ENCODE results near the gene ACTL8. TPM values are rescaled to one million over a fixed set of nuclear protein-coding genes. Genes with fewer than 3 reads are reported as not detected.
A peak's percentile ranks its signal among the peaks of the same experiment; 100 is the strongest.

Gene ACTL8
- not detected for total RNA-seq
- long read RNA-seq = 0 reads

DNA sequence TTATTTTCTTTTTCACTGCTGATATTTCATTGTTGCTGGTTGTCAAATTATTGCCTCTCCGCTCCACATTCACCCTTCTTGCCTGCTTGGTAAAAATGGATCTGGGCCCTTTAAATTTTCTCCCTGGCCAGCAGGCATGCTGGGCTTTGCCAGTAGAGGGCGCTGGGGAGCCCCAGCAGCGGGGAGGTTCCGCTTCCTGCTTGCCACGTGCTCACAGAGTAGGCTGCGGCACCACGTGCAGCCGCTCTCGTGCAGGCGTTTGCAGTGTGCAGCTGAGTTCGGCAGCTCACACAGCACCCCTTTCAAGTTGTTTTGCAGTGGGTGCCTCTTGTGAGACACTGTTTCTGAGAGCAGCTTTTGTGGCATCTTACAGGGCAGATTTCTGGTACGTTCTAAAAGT, at the start of gene ACTL8:
TSS of gene ACTL8 (plus strand) at position 214 of the 400 bp plus-strand sequence. CDS start 67,676 bp downstream, outside the sequence.
- ATAC-seq (no peak), DNase-seq (ENCODE audit: missing footprints) (no peak)
- intact Hi-C loops (cut with DNase I) = no loop called here

GRCh38 chr1:17706445-17706844, 48.7 kb upstream of the ACTL8 start:
- ATAC-seq (no peak), DNase-seq (ENCODE audit: missing footprints) (peak; percentile 7)
- intact Hi-C loops (cut with DNase I) = no loop called here

GRCh38 chr1:17709981-17710380, 45.2 kb upstream of the ACTL8 start:
- ATAC-seq = no peak
- DNase-seq (ENCODE audit: missing footprints) = no peak
- intact Hi-C loops (cut with DNase I) = no loop called here

GRCh38 chr1:17710889-17711576, 44.1 kb upstream of the ACTL8 start:
- ATAC-seq = no peak
- peak; percentile 11 for DNase-seq (ENCODE audit: missing footprints)
- intact Hi-C loops (cut with DNase I) = no loop called here

DNA sequence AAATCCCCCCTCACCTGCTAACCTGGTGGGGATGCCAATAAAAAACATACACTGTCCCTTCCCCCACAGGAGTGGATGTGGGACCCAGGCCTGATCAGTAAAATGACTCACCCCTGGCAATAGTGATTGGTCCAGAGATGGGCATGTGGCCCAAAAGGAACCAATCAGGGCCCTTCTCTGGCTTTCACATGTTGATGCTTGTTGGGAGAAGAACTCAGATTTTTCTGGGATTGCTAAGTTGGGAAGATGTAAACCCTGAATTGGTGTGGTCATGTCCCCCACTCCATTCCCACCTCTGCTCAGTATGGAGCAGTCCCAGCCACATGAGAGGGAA, 43.6 kb upstream of the ACTL8 start:
- ATAC-seq = no peak
- DNase-seq (ENCODE audit: missing footprints) = no peak
- intact Hi-C loops (cut with DNase I) = no loop called here

- no peak for ATAC-seq
- DNase-seq (ENCODE audit: missing footprints) = no peak
- intact Hi-C loops (cut with DNase I) = no loop called here
Measured at GRCh38 chr1:17711941-17712340, 43.2 kb upstream of the ACTL8 start.

- no peak for ATAC-seq
- DNase-seq (ENCODE audit: missing footprints) = no peak
- intact Hi-C loops (cut with DNase I) = no loop called here
Measured at GRCh38 chr1:17713993-17714392, 41.1 kb upstream of the ACTL8 start.

DNA sequence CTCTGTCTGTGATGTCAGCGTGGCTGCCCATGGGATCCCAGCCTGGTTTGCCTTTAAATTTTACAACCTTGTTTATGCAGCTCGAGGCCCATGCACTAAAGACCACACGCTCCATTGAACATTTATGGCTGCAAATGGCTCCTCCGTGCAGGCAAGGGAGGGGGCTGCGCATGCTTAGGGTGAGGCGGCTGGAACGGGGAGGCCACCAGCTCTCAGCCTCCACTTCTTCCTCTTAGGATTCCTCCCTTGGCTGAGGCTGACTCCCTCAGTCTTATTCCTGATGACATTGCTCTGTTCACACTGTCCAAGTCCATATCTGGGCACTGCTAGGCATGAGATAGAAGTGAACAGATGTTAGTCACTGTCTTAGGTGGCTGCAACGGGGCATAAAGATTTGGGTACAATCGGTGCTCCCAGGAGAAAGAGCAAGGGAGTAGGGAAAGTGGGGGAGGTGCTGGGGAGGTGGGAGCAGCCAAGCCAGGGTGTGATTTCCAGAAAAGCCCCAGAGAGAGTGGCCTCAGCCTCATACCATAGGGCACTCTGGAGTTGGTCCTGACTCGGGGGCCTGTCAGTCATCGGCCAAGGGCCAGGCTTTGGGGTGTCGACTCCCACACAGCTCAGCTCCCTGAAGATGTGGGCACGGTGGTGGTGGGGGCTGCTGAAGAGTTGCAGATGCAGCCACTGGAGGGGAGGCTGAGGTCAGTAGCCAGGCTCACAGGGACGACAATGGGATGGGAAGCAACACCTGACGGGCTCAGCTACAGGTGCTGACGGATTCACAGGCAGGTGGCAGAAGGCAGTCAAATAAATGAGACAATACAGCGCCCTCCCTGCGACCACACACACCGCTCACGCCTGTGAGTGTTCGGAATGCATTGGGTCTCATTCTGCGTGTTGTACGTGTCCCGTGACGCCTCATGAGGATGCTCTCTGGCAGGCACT, 37.3 kb upstream of the ACTL8 start:
- no peak for ATAC-seq
- intact Hi-C loops (cut with DNase I) = no loop called here
- no peak for DNase-seq (ENCODE audit: missing footprints)

DNA sequence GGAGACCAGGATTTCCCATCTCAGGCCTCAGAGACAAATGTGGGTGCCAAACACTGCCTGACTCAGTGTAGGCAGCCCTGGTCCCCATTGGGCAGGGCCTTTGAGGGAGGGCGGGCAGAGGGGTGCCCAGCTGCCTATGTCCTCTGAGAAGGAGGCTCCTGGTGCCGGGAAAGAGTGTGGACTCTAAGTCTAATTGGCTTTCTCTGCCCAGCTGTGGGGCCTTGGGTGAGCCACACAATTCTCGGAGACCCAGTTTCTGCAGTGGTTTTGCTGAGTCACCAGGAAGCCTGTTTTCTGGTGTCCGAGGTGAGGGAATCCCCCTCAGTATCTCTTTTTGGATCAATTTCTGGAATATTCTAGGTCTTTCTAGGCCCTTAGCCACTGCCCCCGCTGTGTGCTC, 35.3 kb upstream of the ACTL8 start:
- intact Hi-C loops (cut with DNase I) = no loop called here
- ATAC-seq = no peak
- DNase-seq (ENCODE audit: missing footprints) = no peak

- no peak for ATAC-seq
- intact Hi-C loops (cut with DNase I) = no loop called here
Measured at GRCh38 chr1:17721444-17721843, 33.7 kb upstream of the ACTL8 start.

DNA sequence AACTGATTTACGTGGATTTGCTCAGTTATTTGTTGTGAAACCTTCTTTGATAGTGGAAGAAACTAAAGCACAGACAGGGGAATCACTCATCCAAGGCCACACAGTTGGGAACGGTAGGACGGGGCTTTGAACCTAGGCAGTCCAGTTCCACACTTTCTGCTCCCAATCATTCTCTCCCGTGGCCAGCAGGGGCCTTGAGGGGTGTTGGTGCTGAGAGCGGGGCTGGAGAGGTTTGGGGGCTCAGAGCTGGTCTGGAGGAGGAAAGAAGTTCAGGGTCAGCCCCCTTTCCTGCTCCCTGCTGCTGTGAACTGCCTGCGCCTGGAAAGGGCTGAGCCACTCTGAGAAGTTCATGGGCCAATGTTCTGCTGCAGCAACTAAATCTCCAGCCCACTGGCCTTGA, 31.4 kb upstream of the ACTL8 start:
- DNase-seq (ENCODE audit: missing footprints) (no peak), ATAC-seq (no peak)
- intact Hi-C loops (cut with DNase I) = no loop called here

More at GRCh38 chr1:17721444-17721843, 33.7 kb upstream of the ACTL8 start:
- no peak for DNase-seq (ENCODE audit: missing footprints)

- ATAC-seq (no peak), DNase-seq (ENCODE audit: missing footprints) (no peak)
- intact Hi-C loops (cut with DNase I) = no loop called here
Measured at GRCh38 chr1:17724150-17724549, 31.0 kb upstream of the ACTL8 start.

DNA sequence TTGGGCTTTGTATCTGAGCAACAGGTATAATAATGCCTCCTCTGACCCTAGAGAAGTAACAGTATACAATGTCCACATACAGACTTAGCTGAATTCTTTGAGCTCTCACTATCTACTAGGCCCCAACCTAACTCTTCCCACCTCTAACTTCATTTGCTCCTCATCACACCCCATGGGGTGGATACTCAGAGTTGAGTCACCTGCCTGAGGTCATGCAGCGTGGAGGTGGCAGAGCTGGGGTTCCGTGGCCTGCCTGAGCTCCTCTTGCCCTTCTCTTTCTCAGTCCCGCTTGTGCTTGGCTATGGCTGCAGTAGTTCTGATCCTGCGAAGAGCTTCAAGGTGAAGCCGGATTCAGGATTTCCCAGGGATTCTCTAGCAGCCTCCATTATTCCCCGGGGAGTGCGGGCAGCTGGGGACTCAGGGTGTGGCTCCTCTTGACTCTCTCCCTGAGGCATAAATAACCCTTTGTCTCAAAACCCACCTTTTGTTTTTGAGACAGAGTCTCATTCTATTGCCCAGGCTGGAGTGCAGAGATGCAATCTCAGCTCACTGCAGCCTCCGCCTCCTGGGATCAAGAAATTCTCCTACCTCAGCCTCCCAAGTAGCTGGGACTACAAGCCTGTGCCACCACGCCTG, 29.9 kb upstream of the ACTL8 start:
- DNase-seq (ENCODE audit: missing footprints) = no peak
- intact Hi-C loops (cut with DNase I) = no loop called here

GRCh38 chr1:17725811-17726582, 29.1 kb upstream of the ACTL8 start:
- intact Hi-C loops (cut with DNase I) = no loop called here
- no peak for ATAC-seq
- no peak for DNase-seq (ENCODE audit: missing footprints)

More for the DNA sequence above, 29.9 kb upstream of the ACTL8 start:
- ATAC-seq = no peak

- DNase-seq (ENCODE audit: missing footprints) (no peak), ATAC-seq (no peak)
- intact Hi-C loops (cut with DNase I) = no loop called here
Measured at GRCh38 chr1:17728123-17728712, 26.9 kb upstream of the ACTL8 start.

DNA sequence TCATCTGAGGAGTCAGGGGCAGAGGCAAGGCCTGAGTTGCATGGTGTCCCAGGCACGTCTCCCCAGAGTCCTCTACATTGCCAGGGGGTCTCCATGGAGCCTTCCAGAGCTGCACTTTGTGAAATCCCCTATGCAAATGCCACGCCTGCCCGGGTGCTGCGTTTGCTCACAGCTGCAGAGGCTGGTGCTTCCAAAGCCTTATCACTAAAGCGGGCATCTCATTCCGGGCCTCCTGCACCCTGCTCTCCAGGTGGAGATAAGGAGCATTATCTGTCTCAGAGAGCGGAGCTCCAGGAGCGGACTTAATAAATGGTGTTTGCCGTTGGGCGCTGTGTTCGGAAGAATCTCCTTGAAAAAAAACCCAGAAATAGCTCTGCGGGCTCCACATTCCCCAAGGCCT, 25.9 kb upstream of the ACTL8 start:
- DNase-seq (ENCODE audit: missing footprints) (no peak), ATAC-seq (no peak)
- intact Hi-C loops (cut with DNase I) = no loop called here

DNA sequence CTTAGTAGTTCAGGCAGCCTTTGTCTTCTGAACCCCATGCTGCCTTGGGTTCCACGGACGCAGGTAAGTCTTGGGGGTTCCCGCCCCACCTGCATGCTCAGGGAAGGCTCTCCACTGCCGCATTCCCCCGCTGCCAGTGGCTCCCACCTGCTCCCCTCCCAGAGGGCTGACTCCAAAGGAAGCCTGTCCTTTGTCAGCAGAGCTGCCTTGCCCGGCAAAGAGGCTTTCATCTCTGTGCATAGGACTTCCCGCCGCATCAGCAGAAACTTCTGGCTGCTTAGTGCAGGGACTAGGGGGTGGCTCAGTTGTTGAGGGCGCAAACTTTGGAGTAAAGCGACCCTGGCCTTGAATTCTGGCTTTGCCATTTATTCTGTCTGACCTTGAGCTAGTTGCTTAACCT, 25.2 kb upstream of the ACTL8 start:
- DNase-seq (ENCODE audit: missing footprints) (no peak), ATAC-seq (no peak)
- intact Hi-C loops (cut with DNase I) = no loop called here

DNA sequence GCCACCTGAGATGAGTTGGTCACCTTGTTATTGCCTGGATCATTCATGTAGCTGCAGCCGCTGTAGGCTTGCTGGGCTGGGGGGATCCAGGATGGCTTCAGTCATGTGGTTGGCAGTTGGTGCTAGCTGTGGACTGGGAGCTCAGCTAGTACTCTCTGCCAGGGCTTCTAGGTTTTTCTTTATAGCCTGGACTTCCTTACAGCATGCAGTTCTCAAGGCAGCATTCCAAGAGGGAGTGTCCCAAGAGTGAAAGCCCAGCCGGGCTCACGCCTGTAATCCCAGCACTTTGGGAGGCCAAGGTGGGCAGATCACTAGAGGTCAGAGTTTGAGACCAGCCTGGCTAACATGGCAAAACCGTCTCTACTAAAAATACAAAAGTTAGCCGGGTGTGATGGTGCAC, 23.7 kb upstream of the ACTL8 start:
- DNase-seq (ENCODE audit: missing footprints) (no peak), ATAC-seq (no peak)
- intact Hi-C loops (cut with DNase I) = no loop called here

GRCh38 chr1:17732475-17732874, 22.7 kb upstream of the ACTL8 start:
- intact Hi-C loops (cut with DNase I) = no loop called here
- DNase-seq (ENCODE audit: missing footprints) (no peak), ATAC-seq (no peak)

Measured in Right ventricle myocardium inferior (tissue), 1 donor.